ENCODE data around the gene CAB39L. TPM values are rescaled to one million over a fixed set of nuclear protein-coding genes. Genes with fewer than 3 reads are reported as not detected.

CAB39L gene
- polyA plus RNA-seq, 1 donor (not counting 4 experiments of a cell fraction or from before 2014, with no cell fraction given) = 10.1 TPM

- H3K9me3 ChIP-seq (ENCODE audit: control insufficient read depth, low read depth, low read length) = no peaks in the 10 kb centered on the region
- H3K9me1 ChIP-seq (ENCODE audit: control insufficient read depth, extremely low read depth, insufficient read depth, low read length) = no peaks in the 10 kb centered on the region
- no peak overlapping the region for H3K9ac ChIP-seq (ENCODE audit: control insufficient read depth, extremely low read depth, insufficient read depth, low read length)
- H3K4me3 ChIP-seq (ENCODE audit: control insufficient read depth in 2 of 3, extremely low read depth in 1 of 3, insufficient read depth in 2 of 3, low read depth in 1 of 3, low read length in 3 of 3) = no peak overlapping the region
- H3K4me1 ChIP-seq (ENCODE audit: control insufficient read depth, extremely low read depth, insufficient read depth, low read length) = no peaks in the 10 kb centered on the region
- TF ChIP-seq EZH2 (IDR thresholded peaks at IDR 0.05; ENCODE audit: low read length) = no peak
- TF ChIP-seq, protein P1, sequence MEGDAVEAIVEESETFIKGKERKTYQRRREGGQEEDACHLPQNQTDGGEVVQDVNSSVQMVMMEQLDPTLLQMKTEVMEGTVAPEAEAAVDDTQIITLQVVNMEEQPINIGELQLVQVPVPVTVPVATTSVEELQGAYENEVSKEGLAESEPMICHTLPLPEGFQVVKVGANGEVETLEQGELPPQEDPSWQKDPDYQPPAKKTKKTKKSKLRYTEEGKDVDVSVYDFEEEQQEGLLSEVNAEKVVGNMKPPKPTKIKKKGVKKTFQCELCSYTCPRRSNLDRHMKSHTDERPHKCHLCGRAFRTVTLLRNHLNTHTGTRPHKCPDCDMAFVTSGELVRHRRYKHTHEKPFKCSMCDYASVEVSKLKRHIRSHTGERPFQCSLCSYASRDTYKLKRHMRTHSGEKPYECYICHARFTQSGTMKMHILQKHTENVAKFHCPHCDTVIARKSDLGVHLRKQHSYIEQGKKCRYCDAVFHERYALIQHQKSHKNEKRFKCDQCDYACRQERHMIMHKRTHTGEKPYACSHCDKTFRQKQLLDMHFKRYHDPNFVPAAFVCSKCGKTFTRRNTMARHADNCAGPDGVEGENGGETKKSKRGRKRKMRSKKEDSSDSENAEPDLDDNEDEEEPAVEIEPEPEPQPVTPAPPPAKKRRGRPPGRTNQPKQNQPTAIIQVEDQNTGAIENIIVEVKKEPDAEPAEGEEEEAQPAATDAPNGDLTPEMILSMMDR (optimal IDR thresholded peaks at IDR 0.05 in 1 of 3, IDR thresholded peaks at IDR 0.05 in 1 of 3, conservative IDR thresholded peaks at IDR 0.05 in 1 of 3; ENCODE audit: extremely low read depth in 1 of 3, insufficient read depth in 2 of 3, low read length in 3 of 3) = no peak
- no peak overlapping the region for H2AFZ ChIP-seq (ENCODE audit: control insufficient read depth, low read length)
- H3K27ac ChIP-seq (ENCODE audit: control insufficient read depth, insufficient read depth, low read length) = no peak overlapping the region
- no peak overlapping the region for H3K4me2 ChIP-seq (ENCODE audit: control insufficient read depth, extremely low read depth, insufficient read depth, low read depth, low read length)
- no peaks in the 10 kb centered on the region for H3K36me3 ChIP-seq (ENCODE audit: control insufficient read depth in 2 of 2, extremely low read depth in 1 of 2, insufficient read depth in 2 of 2, low read length in 2 of 2)
- dilution Hi-C loops (cut with MboI; ENCODE audit: extremely low pct_ligation_motif_present, low sequenced_read_pairs) = loop anchor here (25.0 kb wide), 1 partner anchor 115 kb away; the partner anchor contains the start of genes CAB39L and SETDB2
- FAIRE-seq (no peak), DNase-seq (ENCODE audit: low read depth, low spot score) (no peak)
- no peaks in the 10 kb centered on the region for H3K79me2 ChIP-seq (ENCODE audit: control insufficient read depth, insufficient read depth, low read length)
- H4K20me1 ChIP-seq (ENCODE audit: control insufficient read depth, extremely low read depth, insufficient read depth, low read length) = no peaks in the 10 kb centered on the region
- no peaks in the 10 kb centered on the region for H3K27me3 ChIP-seq (ENCODE audit: control insufficient read depth, extremely low read depth, insufficient read depth, low read length)
Measured at GRCh38 chr13:49322702-49323101, 121.2 kb downstream of the CAB39L start.

DNA sequence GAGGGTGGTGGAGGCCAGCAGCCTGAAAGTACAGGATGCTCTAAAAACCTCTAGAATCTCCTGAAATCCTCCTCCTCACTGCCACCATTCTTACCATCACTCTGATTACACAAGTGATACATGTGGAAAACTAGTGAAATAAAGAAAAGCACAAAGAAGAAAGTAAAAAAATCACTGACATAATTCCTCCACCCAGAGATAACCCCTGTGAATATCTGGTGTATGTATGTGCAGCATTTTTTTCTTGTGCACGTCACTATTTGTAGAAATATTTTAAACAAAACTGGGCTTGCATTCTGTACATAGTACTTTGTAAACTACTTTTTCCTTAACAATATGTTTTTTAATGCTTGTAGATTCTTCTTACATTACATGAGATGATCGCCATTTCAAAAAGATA lies 122.9 kb downstream of the CAB39L start:
- no peaks in the 10 kb centered on the region for H3K27me3 ChIP-seq (ENCODE audit: control insufficient read depth, extremely low read depth, insufficient read depth, low read length)
- DNase-seq (ENCODE audit: low read depth, low spot score) = no peak
- H4K20me1 ChIP-seq (ENCODE audit: control insufficient read depth, extremely low read depth, insufficient read depth, low read length) = no peaks in the 10 kb centered on the region
- no peaks in the 10 kb centered on the region for H3K4me1 ChIP-seq (ENCODE audit: control insufficient read depth, extremely low read depth, insufficient read depth, low read length)
- H3K9me3 ChIP-seq (ENCODE audit: control insufficient read depth, low read depth, low read length) = no peaks in the 10 kb centered on the region
- FAIRE-seq = no peak
- H3K4me2 ChIP-seq (ENCODE audit: control insufficient read depth, extremely low read depth, insufficient read depth, low read depth, low read length) = no peak overlapping the region
- no peaks in the 10 kb centered on the region for H3K79me2 ChIP-seq (ENCODE audit: control insufficient read depth, insufficient read depth, low read length)
- no peak overlapping the region for H3K4me3 ChIP-seq (ENCODE audit: control insufficient read depth in 2 of 3, extremely low read depth in 1 of 3, insufficient read depth in 2 of 3, low read depth in 1 of 3, low read length in 3 of 3)
- dilution Hi-C loops (cut with MboI; ENCODE audit: extremely low pct_ligation_motif_present, low sequenced_read_pairs) = loop anchor here (25.0 kb wide), 1 partner anchor 116 kb away; the partner anchor contains the start of genes CAB39L and SETDB2
- no peaks in the 10 kb centered on the region for H3K36me3 ChIP-seq (ENCODE audit: control insufficient read depth in 2 of 2, extremely low read depth in 1 of 2, insufficient read depth in 2 of 2, low read length in 2 of 2)
- H3K9ac ChIP-seq (ENCODE audit: control insufficient read depth, extremely low read depth, insufficient read depth, low read length) = no peak overlapping the region
- no peak overlapping the region for H3K27ac ChIP-seq (ENCODE audit: control insufficient read depth, insufficient read depth, low read length)
- TF ChIP-seq, protein P1 (optimal IDR thresholded peaks at IDR 0.05 in 1 of 3, IDR thresholded peaks at IDR 0.05 in 1 of 3, conservative IDR thresholded peaks at IDR 0.05 in 1 of 3; ENCODE audit: extremely low read depth in 1 of 3, insufficient read depth in 2 of 3, low read length in 3 of 3) = no peak
- TF ChIP-seq EZH2 (IDR thresholded peaks at IDR 0.05; ENCODE audit: low read length) = no peak
- H3K9me1 ChIP-seq (ENCODE audit: control insufficient read depth, extremely low read depth, insufficient read depth, low read length) = no peaks in the 10 kb centered on the region
- no peak overlapping the region for H2AFZ ChIP-seq (ENCODE audit: control insufficient read depth, low read length)

Data from keratinocyte (primary cell).